GM21390 (cell line): ENCODE data around the gene PRXL2B.
"Not testable (repeated sequence)": the region's sequence is repeated elsewhere in the genome, so short reads cannot be mapped to it uniquely, and the experiment has no call there.

ENCODE experiments used
- ATAC-seq: cut with Tn5 transposase; IDR thresholded peaks from one replicate; pipeline ENCODE4 v1.9.1; 2021; ENCODE audit not compliant: unreplicated experiment

The PRXL2B gene

DNA sequence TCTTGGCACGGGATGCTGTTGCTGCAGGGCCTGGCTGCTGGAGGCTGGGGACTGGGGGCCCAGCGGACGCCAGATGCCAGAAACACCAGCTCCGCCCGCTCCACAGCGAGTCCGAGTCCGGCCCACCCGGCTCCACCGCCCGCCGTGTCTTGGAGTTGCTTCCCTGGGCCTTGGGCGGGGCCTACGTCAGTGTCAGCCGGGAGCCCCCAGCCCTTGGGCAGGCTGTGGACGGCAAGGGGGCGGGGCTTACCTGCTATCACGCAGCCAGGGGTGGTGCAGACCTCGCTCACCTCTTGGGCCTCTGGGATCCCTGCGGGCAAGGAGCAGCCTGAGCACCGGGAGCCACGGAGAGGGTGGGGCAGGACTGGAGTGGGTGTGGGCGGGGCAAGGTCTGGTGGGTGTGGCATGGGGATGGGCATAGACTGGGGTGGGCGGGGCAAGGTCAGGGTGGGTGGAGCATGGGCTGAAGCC is 24.5 kb downstream of the PRXL2B start:
- ATAC-seq = no peak

- no peak for ATAC-seq
These were observed 25.3 kb downstream of the PRXL2B start for GRCh38 chr1:2611621-2612437.

DNA sequence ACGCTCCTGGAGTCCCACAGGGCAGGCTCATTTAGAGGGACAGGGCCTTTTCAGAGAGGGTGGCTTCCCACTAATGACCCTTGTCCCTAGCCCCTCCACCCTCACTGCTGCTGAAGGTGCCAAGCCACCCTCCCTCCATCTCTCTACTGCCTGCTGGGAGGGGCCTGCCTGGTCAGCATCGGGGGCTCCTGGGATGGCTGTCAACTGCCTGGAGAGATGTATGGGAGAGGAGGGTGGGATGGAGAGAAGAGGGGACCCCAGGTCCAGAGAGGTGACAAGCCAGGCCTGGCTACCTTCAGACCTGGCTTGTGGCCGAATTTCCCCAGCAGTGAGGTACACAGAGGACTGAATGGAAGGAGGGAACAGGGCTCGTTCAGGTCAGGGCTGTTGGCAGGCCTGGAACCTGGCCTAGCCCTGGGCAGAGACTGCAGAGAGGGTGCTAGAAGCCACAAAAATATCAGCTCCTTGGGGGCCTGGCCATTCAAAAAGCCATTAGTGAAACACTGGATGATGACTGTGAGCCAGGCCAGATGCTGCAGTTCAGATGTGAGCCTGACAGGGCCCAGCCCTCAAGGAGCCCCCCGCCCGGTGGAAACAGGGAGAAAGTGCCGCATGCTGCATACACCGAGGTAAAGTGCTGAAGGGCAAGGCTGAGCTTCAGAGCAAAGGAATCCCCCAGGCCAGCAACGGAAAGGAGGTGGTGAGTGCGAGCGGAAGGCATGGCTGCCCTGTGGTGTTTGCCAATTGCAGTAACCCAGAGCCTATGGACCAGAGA is 26.2 kb downstream of the PRXL2B start:
- ATAC-seq = no peak

DNA sequence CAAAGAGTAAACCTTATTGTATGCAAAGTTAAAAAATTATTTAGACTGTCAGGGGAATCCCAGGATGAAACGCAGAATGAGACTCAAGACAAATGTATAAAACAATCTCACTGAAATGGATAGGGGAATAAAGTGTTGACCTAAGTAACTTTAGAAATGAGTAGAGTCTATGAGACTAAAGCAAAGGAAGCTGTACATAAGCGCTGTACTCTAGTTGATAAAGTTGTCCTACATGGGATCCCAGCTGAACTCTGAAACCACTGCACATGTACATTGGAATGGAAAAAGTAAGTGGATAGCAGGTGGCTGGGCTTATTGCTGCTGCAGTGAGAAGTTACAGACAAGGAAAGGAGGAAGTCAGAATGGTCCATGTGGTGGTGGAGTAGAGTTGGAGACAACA is 27.6 kb downstream of the PRXL2B start:
- ATAC-seq = no peak

GRCh38 chr1:2617971-2618470 is 31.4 kb downstream of the PRXL2B start:
- no peak for ATAC-seq

DNA sequence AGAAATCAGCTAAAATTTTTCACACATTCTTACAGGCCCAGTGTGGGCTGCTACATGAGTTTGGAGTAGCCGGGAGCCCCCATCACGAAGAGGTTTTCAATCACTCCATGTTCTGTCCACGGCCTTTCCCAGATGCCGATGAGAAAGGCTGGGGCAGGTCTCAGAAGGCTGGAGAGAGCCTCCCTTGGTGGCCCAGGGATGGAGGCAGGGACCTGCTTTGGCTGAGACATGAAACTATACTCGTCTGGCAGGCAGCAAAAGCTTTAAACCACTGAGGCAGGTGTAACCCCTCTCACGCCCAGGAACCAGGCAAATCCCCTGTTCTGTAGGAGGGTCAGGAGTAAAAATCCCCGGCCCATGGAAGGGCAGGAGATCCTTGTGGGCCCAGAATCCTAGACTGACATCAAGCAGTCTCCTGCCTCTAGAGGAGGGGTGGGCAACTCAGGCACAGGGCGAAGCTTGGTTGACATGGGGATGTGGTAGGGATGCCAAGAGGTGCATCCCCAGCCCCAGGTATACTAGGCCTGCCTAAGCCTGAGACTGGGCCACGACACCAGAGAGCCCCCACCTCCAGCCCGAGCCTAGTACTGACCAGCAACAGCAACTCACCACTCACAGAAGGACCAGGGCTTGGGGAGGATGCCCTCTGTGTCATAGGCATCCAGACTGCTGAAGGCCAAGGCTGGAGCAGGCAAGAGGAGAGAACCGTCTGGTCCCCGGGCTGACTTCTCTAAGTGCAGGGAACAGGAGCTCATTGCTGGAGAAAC is 37.2 kb downstream of the PRXL2B start:
- ATAC-seq = no peak

DNA sequence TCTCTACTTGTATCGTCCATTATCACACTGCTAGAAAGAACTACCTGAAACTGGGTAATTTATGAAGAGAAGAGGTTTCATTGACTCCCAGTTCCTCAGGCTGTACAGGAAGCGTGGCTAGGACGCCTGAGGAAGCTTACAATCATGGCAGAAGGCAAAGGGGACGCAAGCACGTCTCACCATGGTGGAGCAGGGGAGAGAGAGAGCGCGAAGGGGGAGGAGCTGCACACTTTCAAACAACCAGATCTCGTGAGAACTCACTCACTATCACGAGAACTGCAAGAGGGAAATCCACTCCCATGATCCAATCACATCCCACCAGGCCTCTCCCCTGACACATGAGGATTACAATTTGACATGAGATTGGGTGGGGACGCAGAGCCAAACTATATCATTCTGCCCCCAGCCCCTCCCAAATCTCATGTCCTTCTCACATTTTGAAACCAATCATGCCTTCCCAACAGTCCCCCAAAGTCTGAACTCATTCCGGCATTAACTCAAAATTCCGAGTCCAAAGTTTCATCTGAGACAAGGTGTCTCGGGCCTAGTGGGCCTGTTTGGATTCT is 38.2 kb downstream of the PRXL2B start:
- no peak for ATAC-seq

GRCh38 chr1:2625311-2625710 is 38.7 kb downstream of the PRXL2B start:
- ATAC-seq = no peak

- ATAC-seq = not testable (repeated sequence)
These were observed 39.2 kb downstream of the PRXL2B start for GRCh38 chr1:2625748-2626147.

DNA sequence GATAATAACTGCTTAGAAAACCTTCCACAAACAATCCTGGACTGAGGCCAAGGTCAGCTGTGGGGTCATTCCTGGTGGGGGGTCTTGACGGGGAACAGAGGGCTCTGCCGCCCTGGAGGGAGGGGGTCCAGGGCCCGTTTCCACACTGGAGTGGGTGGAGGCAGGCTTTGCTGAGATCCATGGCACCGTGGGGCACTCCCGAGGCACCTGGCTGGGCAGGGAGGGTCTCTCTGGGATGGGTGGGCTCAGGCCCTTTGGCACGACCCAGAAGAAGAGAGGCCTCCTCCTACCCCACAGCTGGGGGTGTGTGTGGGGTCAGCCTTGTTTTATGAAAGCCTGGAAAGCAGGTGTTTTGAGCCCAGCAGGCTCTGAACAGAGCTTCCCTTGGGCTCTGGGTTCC is 41.2 kb downstream of the PRXL2B start:
- no peak for ATAC-seq

GRCh38 chr1:2628191-2628932 is 41.8 kb downstream of the PRXL2B start:
- ATAC-seq = no peak

- no peak for ATAC-seq
These were observed 42.5 kb downstream of the PRXL2B start for GRCh38 chr1:2628933-2629626.

GRCh38 chr1:2629627-2630497 is 43.3 kb downstream of the PRXL2B start:
- ATAC-seq = no peak

- no peak for ATAC-seq
These were observed 44.0 kb downstream of the PRXL2B start for GRCh38 chr1:2630498-2631135.

DNA sequence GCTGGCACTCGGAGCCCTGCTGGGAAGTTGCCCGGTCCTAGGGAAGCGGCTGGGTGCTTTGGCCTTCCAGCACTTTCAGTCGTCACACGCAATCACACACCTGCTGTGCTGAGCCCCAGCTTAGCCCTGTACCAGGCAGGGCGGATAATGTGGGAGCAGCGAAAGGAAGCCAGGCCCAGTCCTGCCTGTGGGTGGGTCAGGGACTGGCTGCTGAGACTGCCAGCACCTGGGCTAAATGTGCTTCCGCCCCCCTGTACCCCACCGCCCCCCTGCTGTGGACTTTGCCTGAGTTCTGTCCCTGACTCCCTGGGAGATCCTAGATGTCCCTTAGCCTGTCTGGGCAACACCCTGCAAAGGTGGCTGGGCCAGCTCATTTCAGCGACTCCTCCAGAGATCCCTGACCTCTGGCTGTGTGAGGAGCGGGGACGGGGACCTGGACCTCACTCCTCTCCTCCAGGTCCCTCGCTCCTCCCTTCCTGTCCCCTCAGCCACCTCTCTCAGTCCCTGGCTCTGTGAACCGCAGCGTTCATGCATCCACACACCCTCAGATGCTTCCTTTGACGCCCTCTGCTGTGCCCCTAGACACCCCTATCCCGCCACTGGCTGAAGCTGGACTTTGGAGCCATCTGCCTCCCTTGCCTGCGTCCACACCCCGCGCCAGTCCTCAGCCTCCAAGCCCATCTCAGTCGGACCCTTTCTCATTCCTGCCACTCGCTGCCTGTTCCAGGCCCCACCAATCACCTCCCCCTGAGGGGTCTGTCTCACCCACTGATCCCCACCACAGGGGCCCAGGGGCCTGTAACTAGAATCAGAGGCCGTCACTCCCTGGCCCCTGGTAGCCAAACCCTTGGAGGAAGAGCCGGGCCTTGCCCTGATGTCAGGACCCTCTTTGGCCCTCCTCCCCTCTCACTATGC is 44.8 kb downstream of the PRXL2B start:
- no peak for ATAC-seq

DNA sequence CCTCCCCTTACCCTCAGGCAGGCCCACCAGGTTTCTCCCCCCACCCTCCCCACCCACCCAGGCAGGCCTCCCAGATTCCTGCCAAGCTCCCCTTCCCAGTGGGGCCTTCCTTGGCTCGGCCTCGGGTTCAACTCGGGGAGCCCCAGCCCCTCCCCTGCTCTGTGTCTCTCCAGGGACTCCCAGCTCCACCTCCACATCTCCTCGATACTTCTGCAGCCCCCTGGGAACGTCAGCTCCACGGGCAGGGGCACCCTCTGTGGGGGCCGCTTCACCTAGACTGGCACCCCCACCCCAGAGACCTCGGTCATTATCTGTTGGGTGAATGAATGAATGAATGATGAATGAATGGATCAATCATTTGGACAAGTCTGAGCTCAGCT is 45.5 kb downstream of the PRXL2B start:
- ATAC-seq = no peak
